ENCODE data around the gene RAPSN.

RAPSN gene

DNA sequence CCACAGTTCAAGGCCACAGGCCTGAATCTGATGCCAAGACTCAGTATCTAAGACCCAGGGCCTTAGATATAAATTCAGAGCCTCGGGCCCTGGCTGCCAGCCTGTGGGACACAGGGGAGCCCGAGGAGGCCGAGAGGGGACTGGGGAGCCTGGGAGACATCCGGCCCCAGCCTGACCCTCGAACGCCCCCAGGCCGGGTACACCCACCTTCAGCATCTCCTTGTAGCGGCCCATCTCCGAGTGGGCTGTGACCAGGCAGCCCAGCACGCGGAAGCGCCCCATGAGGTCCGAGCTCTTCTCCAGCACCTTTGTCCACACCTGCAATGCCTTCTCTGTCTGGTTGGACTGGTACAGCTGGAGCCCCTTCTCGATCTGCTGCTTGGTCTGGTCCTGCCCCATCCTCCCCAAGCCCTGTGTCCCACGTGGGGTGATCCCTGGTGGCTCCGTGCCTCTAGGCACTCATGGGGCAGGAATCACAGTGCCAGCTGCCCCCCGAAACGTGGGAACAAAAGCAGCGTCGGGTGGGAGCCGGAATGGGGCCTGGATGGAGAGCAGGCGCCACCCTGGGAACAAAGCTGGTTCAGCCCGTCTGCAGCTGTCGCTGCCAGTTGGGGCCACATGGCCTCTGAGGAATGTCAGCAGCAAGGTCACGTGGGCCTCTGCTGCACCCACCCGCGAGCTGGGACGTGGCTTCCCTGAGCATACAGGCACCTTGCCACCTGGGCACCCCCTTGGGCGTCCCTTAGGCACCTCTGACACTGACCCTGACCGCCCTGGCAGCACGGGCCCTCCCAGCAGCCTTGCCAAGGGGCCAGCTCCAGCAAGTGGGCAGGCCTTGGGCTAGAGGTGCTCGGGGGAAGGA lies at the start of gene RAPSN:
RAPSN (minus strand) TSS at position 571 of the 862 bp plus-strand sequence; CDS start at position 399, 172 bp downstream.
- TF ChIP-seq, protein P1, sequence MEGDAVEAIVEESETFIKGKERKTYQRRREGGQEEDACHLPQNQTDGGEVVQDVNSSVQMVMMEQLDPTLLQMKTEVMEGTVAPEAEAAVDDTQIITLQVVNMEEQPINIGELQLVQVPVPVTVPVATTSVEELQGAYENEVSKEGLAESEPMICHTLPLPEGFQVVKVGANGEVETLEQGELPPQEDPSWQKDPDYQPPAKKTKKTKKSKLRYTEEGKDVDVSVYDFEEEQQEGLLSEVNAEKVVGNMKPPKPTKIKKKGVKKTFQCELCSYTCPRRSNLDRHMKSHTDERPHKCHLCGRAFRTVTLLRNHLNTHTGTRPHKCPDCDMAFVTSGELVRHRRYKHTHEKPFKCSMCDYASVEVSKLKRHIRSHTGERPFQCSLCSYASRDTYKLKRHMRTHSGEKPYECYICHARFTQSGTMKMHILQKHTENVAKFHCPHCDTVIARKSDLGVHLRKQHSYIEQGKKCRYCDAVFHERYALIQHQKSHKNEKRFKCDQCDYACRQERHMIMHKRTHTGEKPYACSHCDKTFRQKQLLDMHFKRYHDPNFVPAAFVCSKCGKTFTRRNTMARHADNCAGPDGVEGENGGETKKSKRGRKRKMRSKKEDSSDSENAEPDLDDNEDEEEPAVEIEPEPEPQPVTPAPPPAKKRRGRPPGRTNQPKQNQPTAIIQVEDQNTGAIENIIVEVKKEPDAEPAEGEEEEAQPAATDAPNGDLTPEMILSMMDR (IDR thresholded peaks at IDR 0.05; ENCODE audit: low read depth, low read length) = no peak
- no peak for DNase-seq
- H3K36me3 ChIP-seq = no peaks in the 10 kb centered on the region
- no peaks in the 10 kb centered on the region for H3K27me3 ChIP-seq (ENCODE audit: insufficient read depth, low read depth, severe bottlenecking)
- H3K4me3 ChIP-seq (ENCODE audit: low read depth, low read length) = no peak within 1 kb of the TSS
- no peaks in the 10 kb centered on the region for H3K9me3 ChIP-seq (ENCODE audit: severe bottlenecking)
- no peak within 1 kb of the TSS for H3K27ac ChIP-seq

DNA sequence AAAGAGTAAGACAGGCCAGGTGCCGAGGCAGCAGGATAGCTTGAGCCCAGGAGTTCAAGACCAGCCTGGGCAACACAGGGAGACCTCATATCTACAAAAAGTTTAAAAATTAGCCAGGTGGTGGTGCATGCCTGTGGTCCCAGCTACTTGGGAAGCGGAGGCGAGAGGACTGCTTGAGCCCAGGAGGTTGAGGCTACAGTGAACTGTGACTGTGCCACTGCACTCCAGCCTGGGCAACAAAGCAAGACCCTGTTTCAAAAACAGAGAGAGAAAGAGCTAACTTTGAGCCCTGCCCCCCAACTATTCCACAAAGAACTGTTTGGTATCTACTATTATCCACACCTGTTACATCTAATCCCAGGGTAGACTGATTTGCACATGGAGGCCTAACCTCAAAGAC lies 49.2 kb upstream of the RAPSN start:
- H3K9me3 ChIP-seq (ENCODE audit: severe bottlenecking) = no peaks in the 10 kb centered on the region
- H3K27ac ChIP-seq = no peak overlapping the region
- no peaks in the 10 kb centered on the region for H3K27me3 ChIP-seq (ENCODE audit: insufficient read depth, low read depth, severe bottlenecking)
- TF ChIP-seq, protein P1 (IDR thresholded peaks at IDR 0.05; ENCODE audit: low read depth, low read length) = no peak
- DNase-seq = no peak
- no peak overlapping the region for H3K4me3 ChIP-seq (ENCODE audit: low read depth, low read length)
- H3K36me3 ChIP-seq = peaks cover 47% of the 10 kb centered on the region

DNA sequence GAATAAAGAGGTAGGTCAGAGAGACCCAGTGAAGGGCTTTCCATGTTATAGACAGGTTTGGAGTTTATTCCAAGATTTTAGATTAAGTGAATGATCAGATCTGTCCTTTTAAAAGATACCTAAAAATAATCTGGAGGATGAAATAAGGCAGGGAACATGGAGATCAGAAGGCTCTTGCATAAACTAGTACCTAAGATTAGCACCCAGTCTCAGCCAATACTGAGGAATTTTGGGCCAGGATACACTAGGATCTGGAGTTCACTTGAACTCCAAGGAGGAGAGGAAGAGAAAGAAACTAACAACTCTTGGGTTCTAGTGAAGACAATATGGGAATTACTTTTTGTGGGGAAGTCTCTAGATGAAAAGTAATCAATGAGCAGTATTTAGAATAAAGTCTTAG lies 47.9 kb upstream of the RAPSN start:
- TF ChIP-seq, protein P1 (IDR thresholded peaks at IDR 0.05; ENCODE audit: low read depth, low read length) = no peak
- DNase-seq = no peak
- H3K9me3 ChIP-seq (ENCODE audit: severe bottlenecking) = no peaks in the 10 kb centered on the region
- H3K27me3 ChIP-seq (ENCODE audit: insufficient read depth, low read depth, severe bottlenecking) = no peaks in the 10 kb centered on the region
- no peak overlapping the region for H3K4me3 ChIP-seq (ENCODE audit: low read depth, low read length)
- no peak overlapping the region for H3K27ac ChIP-seq
- peaks cover 49% of the 10 kb centered on the region for H3K36me3 ChIP-seq

DNA sequence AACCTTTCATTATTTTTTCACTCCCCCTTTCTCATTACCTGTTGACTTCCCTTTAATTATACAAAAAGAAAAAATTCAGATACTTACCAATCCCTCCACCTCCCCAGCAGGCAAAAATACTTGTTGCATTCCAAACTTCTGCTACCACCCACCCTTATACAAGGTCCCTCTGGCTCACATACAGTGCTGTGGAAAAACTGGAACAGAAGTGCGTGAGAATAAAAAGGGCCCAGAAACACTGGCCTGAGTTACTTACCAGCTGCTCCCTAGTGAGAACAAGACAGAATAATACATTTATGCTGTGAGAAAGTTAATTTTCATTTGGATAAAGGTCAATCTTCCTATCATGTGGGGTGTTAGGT lies 46.9 kb upstream of the RAPSN start:
- H3K9me3 ChIP-seq (ENCODE audit: severe bottlenecking) = no peaks in the 10 kb centered on the region
- no peak for DNase-seq
- no peak overlapping the region for H3K27ac ChIP-seq
- TF ChIP-seq, protein P1 (IDR thresholded peaks at IDR 0.05; ENCODE audit: low read depth, low read length) = no peak
- no peak overlapping the region for H3K4me3 ChIP-seq (ENCODE audit: low read depth, low read length)
- H3K27me3 ChIP-seq (ENCODE audit: insufficient read depth, low read depth, severe bottlenecking) = no peaks in the 10 kb centered on the region
- peaks cover 44% of the 10 kb centered on the region for H3K36me3 ChIP-seq

DNA sequence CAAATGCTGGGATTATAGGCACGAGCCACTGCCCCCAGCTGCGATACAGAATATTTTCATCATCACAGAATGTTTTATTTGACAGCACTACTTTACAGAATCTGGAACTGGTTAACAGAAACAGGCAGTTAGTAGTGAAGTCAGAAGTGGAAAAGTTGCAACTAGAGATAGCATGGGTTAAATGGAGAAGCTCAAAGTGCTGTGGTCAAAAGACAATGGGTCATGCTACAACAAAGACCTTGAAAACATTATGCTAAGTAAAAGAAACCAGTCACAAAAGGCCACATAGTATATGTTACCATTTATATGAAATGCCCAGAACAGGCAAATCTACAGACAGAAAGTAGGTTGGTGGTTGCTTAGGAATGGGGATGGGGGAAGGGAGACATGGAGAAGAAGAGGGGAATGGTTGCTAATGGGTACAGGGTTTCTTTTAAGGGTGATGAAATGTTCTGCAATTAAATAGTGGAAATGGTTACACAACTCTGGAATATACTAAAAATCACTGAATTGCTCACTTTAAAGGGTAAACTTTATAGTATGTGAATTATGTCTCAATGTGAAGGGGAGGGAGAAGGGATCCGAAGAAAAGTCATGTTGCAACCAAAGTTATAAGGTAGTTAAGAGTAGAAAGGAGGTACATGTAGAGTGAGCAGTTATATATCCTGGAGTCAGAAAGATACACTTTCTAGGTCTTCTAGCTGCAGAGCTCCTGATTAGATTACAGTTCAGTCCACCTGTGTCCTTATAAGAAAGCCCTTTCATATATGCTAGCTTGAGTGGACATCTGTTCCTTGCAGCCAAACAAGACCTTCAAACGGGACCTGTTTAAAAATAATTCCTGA lies 46.3 kb upstream of the RAPSN start:
- H3K4me3 ChIP-seq (ENCODE audit: low read depth, low read length) = no peak overlapping the region
- peaks cover 40% of the 10 kb centered on the region for H3K36me3 ChIP-seq
- no peak overlapping the region for H3K27ac ChIP-seq
- no peaks in the 10 kb centered on the region for H3K9me3 ChIP-seq (ENCODE audit: severe bottlenecking)
- TF ChIP-seq, protein P1 (IDR thresholded peaks at IDR 0.05; ENCODE audit: low read depth, low read length) = no peak
- H3K27me3 ChIP-seq (ENCODE audit: insufficient read depth, low read depth, severe bottlenecking) = no peaks in the 10 kb centered on the region
- DNase-seq = no peak
